K562 (cell line): ENCODE results near the gene ZNF749. TPM values are rescaled to one million over a fixed set of nuclear protein-coding genes. Genes with fewer than 3 reads are reported as not detected.

Experiments
- BCL6 ChIP-seq: fragments of 250-450 bp; sonication (Bioruptor Pico); IDR thresholded peaks from 2 replicates; pipeline ENCODE4 v1.4.0; 2020
- BHLHE40 ChIP-seq: IDR thresholded peaks from 2 replicates; pipeline ENCODE4 v1.6.1; 2011; ENCODE audit warnings: low read length, improper control_type of control experiment
- BMI1 ChIP-seq: fragments of 150-350 bp; IDR thresholded peaks from 2 replicates; pipeline ENCODE4 v1.6.1; 2014; ENCODE audit warnings: low read length
- CHD4 ChIP-seq: fragments of 200-600 bp; sonication (generic); IDR thresholded peaks from 3 replicates; pipeline ENCODE4 v1.6.1; 2012; ENCODE audit warnings: low read depth, mild to moderate bottlenecking, mixed read lengths, low read length, inconsistent platforms; ENCODE audit not compliant: insufficient read depth, insufficient replicate concordance, poor library complexity, severe bottlenecking
- HDGF ChIP-seq: fragments of 450-650 bp; IDR thresholded peaks from 2 replicates; pipeline ENCODE4 v1.6.1; 2016
- HMGN3 ChIP-seq: IDR thresholded peaks from 2 replicates; pipeline ENCODE4 v1.6.1; 2011; ENCODE audit warnings: borderline replicate concordance, low read depth, mild to moderate bottlenecking, mixed read lengths, low read length; ENCODE audit not compliant: insufficient read length; ENCODE audit errors: extremely low read depth
- MEF2D ChIP-seq: conservative IDR thresholded peaks from 2 replicates; pipeline ENCODE4 v1.6.1; 2016; ENCODE audit warnings: low read depth, missing genetic modification characterization, missing compliant biosample characterization
- POLR2G ChIP-seq: fragments of 200-400 bp; formaldehyde crosslinking; IDR thresholded peaks from 2 replicates; pipeline ENCODE4 v1.6.1; 2017; ENCODE audit warnings: low read depth, mild to moderate bottlenecking, antibody characterized with exemption, low read length, moderate library complexity
- PTRF ChIP-seq: fragments of 450-650 bp; IDR thresholded peaks from 2 replicates; pipeline ENCODE4 v1.6.1; 2016; ENCODE audit warnings: mild to moderate bottlenecking, missing genetic modification characterization, missing compliant biosample characterization
- SMARCE1 ChIP-seq: fragments of 450-650 bp; IDR thresholded peaks from 2 replicates; pipeline ENCODE4 v1.7.1; 2016; ENCODE audit warnings: mild to moderate bottlenecking
- STAT5B ChIP-seq: fragments of 250-450 bp; sonication (Bioruptor Pico); IDR thresholded peaks from 2 replicates; pipeline ENCODE4 v1.8.0; 2021; ENCODE audit warnings: mild to moderate bottlenecking, inconsistent platforms
- ZNF445 ChIP-seq: fragments of 250-450 bp; sonication (Bioruptor Pico); IDR thresholded peaks from 2 replicates; pipeline ENCODE4 v1.4.0; 2020; ENCODE audit warnings: low read depth, mild to moderate bottlenecking, moderate library complexity
- ZNF586 ChIP-seq: fragments of 450-650 bp; formaldehyde crosslinking; conservative IDR thresholded peaks from 2 replicates; pipeline ENCODE4 v1.4.0; 2020; ENCODE audit warnings: mild to moderate bottlenecking, moderate library complexity
- polyA plus RNA-seq, 8 experiments: library from polyadenylated mRNA; depleted of rRNA in 4 of 8; stranded (reverse) in 5 of 8; unstranded in 3 of 8; fragments of >200 nt; fragmentation: Nextera tagmentation in 2 of 8; fragmentation: Illumina TruSeq in 1 of 8; extraction: Ambion mirVana in 2 of 8; extraction: Trizol in 1 of 8; gene quantifications; 2 replicates each; pipeline versions ENCODE4 v1.2.1 to v1.2.3, GENCODE V29; 2011 to 2014; ENCODE audit warnings: inconsistent platforms in 1 of 8, missing spikeins in 1 of 8
- total RNA-seq, 7 experiments: library from RNA; depleted of rRNA in 6 of 7; stranded (reverse); fragments of >200 nt in 6 of 7; fragmentation: Illumina TruSeq in 2 of 7; extraction: Trizol in 2 of 7; gene quantifications; 2 replicates each; pipeline versions ENCODE4 v1.2.1 to v1.2.3, GENCODE V29; 2011 to 2021; ENCODE audit warnings: low replicate concordance in 1 of 7
- TF ChIP-seq, protein P1 (sequence below): fragments of 450-650 bp; formaldehyde crosslinking; IDR thresholded peaks from 2 replicates; pipeline ENCODE4 v1.4.0; 2020; ENCODE audit warnings: mild to moderate bottlenecking, moderate library complexity
- TF ChIP-seq, protein P2 (sequence below), 2 experiments: fragments of 450-650 bp in 1 of 2; sonication (generic) in 1 of 2; formaldehyde crosslinking in 1 of 2; IDR thresholded peaks in 1 of 2; conservative IDR thresholded peaks in 1 of 2; 2 replicates each; pipeline versions ENCODE4 v1.6.1 to v1.8.1; 2016 to 2023; ENCODE audit warnings: mild to moderate bottlenecking in 2 of 2, moderate library complexity in 2 of 2, inconsistent platforms in 1 of 2, missing genetic modification reagents in 1 of 2
- TF ChIP-seq, protein P3 (sequence below): fragments of 250-450 bp; sonication (Bioruptor Pico); IDR thresholded peaks from 2 replicates; pipeline ENCODE4 v1.8.0; 2021; ENCODE audit warnings: borderline replicate concordance, mild to moderate bottlenecking, moderate library complexity; ENCODE audit not compliant: poor library complexity, severe bottlenecking
- TF ChIP-seq, protein P4 (sequence below): fragments of 250-450 bp; sonication (Bioruptor Pico); IDR thresholded peaks from 2 replicates; pipeline ENCODE4 v1.4.0; 2020

The ZNF749 gene
- total and polyA plus RNA-seq, 9 of the 15 experiments (the other 6 are each of a cell fraction or from before 2014, with no cell fraction given): 5.3 to 33.2 (median 15.0) TPM

DNA sequence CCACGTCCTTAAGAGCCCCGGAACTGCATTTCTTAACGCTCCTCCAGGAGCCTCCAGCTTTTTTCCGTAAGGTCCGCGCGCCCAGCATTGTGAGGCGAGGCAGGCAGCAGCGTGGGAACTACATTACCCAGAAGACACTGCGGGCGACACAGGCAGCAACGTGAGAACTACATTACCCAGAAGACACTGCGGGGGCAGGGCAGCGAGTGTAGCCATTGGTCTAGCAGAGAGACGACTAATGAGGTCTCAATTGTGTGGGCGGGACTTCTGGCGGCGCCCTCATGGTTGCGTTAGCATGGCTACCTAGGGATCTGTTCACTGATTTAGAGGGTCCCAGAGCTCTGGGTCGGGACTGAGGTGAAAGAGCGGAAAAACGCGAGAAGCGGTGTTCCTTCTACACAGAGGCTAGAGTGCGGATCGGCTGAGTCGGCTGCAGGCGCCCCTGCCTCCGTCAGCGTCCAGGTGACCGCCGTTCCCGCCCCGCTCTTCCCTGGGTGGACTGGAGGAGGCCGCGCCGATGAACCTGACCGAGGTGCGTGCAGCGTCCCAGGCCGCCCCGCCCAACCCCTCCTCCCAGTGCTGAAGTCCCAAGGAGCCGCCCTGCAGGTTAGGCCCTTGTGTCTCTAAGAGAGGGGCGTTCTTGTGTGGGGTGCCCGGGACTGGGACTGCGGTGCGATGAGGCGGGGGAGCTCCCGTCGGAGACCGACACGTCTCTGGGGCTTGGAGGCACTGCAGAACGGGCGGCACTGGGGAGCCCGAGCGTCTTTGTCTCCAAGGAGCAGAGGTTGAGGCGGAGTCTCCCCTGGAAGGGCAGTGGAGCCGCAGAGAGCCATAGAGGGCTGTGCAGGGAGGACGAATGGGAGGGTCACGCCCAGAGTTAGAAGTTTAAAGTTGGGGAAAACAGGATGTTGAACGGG, at the start of gene ZNF749 (continued):
- TF ChIP-seq, protein P1, sequence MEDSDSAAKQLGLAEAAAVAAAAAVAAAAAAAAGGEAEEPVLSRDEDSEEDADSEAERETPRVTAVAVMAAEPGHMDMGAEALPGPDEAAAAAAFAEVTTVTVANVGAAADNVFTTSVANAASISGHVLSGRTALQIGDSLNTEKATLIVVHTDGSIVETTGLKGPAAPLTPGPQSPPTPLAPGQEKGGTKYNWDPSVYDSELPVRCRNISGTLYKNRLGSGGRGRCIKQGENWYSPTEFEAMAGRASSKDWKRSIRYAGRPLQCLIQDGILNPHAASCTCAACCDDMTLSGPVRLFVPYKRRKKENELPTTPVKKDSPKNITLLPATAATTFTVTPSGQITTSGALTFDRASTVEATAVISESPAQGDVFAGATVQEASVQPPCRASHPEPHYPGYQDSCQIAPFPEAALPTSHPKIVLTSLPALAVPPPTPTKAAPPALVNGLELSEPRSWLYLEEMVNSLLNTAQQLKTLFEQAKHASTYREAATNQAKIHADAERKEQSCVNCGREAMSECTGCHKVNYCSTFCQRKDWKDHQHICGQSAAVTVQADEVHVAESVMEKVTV: no peak
- TF ChIP-seq HMGN3 (no peak), HDGF (no peak), SMARCE1 (no peak), ZNF445 (CRISPR knock-in tag) (no peak), BCL6 (CRISPR knock-in tag) (no peak), PTRF (tag) (no peak), CHD4 (no peak), ZNF586 (CRISPR knock-in tag) (no peak), STAT5B (CRISPR knock-in tag) (no peak), MEF2D (tag) (no peak), BHLHE40 (0 out of 2 replicates have a peak, but pooled peaks have one; percentile 17), POLR2G (peak; percentile 77), BMI1 (no peak)
- TF ChIP-seq, protein P2, sequence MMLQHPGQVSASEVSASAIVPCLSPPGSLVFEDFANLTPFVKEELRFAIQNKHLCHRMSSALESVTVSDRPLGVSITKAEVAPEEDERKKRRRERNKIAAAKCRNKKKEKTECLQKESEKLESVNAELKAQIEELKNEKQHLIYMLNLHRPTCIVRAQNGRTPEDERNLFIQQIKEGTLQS (IDR thresholded peaks at IDR 0.05): no peak
- TF ChIP-seq, protein P2 (CRISPR knock-in tag; conservative IDR thresholded peaks at IDR 0.05): no peak
- TF ChIP-seq, protein P3, sequence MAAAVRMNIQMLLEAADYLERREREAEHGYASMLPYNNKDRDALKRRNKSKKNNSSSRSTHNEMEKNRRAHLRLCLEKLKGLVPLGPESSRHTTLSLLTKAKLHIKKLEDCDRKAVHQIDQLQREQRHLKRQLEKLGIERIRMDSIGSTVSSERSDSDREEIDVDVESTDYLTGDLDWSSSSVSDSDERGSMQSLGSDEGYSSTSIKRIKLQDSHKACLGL (CRISPR knock-in tag): no peak
- TF ChIP-seq, protein P4, sequence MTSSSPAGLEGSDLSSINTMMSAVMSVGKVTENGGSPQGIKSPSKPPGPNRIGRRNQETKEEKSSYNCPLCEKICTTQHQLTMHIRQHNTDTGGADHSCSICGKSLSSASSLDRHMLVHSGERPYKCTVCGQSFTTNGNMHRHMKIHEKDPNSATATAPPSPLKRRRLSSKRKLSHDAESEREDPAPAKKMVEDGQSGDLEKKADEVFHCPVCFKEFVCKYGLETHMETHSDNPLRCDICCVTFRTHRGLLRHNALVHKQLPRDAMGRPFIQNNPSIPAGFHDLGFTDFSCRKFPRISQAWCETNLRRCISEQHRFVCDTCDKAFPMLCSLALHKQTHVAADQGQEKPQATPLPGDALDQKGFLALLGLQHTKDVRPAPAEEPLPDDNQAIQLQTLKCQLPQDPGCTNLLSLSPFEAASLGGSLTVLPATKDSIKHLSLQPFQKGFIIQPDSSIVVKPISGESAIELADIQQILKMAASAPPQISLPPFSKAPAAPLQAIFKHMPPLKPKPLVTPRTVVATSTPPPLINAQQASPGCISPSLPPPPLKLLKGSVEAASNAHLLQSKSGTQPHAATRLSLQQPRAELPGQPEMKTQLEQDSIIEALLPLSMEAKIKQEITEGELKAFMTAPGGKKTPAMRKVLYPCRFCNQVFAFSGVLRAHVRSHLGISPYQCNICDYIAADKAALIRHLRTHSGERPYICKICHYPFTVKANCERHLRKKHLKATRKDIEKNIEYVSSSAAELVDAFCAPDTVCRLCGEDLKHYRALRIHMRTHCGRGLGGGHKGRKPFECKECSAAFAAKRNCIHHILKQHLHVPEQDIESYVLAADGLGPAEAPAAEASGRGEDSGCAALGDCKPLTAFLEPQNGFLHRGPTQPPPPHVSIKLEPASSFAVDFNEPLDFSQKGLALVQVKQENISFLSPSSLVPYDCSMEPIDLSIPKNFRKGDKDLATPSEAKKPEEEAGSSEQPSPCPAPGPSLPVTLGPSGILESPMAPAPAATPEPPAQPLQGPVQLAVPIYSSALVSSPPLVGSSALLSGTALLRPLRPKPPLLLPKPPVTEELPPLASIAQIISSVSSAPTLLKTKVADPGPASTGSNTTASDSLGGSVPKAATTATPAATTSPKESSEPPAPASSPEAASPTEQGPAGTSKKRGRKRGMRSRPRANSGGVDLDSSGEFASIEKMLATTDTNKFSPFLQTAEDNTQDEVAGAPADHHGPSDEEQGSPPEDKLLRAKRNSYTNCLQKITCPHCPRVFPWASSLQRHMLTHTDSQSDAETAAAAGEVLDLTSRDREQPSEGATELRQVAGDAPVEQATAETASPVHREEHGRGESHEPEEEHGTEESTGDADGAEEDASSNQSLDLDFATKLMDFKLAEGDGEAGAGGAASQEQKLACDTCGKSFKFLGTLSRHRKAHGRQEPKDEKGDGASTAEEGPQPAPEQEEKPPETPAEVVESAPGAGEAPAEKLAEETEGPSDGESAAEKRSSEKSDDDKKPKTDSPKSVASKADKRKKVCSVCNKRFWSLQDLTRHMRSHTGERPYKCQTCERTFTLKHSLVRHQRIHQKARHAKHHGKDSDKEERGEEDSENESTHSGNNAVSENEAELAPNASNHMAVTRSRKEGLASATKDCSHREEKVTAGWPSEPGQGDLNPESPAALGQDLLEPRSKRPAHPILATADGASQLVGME (CRISPR knock-in tag): no peak
